Peyer's patch (tissue), 4 donors: ENCODE results near the gene SNU13.

ENCODE experiments used
- POLR2A ChIP-seq, 2 donors: fragments of 450-650 bp; IDR thresholded peaks; one replicate each; pipeline ENCODE4 v1.5.1; 2017; ENCODE audit warnings: antibody characterized with exemption in 2 of 2, mild to moderate bottlenecking in 2 of 2, moderate library complexity in 2 of 2
- TF ChIP-seq, protein P1 (sequence below), 6 experiments: fragments of 450-650 bp in 4 of 6; fragments of 200-600 bp in 2 of 6; sonication (generic) in 1 of 6; IDR thresholded peaks; one replicate each; pipeline ENCODE4 v1.5.1; 2017 to 2019; ENCODE audit warnings: antibody characterized with exemption in 6 of 6, mild to moderate bottlenecking in 3 of 6, moderate library complexity in 1 of 6

DNA sequence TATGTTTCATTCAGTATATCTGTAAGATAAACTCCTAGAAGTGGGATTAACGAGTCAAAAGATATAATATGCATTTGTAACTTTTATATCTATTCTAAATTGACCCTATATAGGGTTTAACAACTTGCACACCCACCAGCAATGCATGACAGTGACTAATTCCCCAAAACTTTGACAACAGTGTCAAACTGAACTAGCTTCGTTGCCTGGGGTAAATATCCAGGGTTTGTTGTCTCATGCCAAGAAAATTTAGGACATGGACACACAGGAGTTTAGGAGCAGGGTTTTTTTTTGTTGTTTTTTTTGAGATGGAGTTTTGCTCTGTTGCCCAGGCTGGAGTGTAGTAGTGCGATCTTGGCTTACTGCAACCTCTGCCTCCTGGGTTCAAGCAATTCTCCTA, 5.1 kb downstream of the SNU13 start:
- TF ChIP-seq POLR2A (IDR thresholded peaks at IDR 0.05) = no peak
- TF ChIP-seq, protein P1, sequence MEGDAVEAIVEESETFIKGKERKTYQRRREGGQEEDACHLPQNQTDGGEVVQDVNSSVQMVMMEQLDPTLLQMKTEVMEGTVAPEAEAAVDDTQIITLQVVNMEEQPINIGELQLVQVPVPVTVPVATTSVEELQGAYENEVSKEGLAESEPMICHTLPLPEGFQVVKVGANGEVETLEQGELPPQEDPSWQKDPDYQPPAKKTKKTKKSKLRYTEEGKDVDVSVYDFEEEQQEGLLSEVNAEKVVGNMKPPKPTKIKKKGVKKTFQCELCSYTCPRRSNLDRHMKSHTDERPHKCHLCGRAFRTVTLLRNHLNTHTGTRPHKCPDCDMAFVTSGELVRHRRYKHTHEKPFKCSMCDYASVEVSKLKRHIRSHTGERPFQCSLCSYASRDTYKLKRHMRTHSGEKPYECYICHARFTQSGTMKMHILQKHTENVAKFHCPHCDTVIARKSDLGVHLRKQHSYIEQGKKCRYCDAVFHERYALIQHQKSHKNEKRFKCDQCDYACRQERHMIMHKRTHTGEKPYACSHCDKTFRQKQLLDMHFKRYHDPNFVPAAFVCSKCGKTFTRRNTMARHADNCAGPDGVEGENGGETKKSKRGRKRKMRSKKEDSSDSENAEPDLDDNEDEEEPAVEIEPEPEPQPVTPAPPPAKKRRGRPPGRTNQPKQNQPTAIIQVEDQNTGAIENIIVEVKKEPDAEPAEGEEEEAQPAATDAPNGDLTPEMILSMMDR (IDR thresholded peaks at IDR 0.05) = no peak
